Suprapubic skin (tissue), 4 donors: ENCODE measurements around the gene AGR3. TPM values are rescaled to one million over a fixed set of nuclear protein-coding genes. Genes with fewer than 3 reads are reported as not detected.

Experiments used
- DNase-seq, 2 donors: peaks; one replicate each; pipeline ENCODE4 v3.0.0-alpha.2; 2019; ENCODE audit warnings: low spot score in 2 of 2
- H3K27ac ChIP-seq: fragments of 200-600 bp; sonication (generic); one replicate; pipeline ENCODE4 v1.5.1; 2019
- H3K27me3 ChIP-seq: fragments of 200-600 bp; sonication (generic); one replicate; pipeline ENCODE4 v1.5.1; 2019
- H3K36me3 ChIP-seq: fragments of 200-600 bp; sonication (generic); one replicate; pipeline ENCODE4 v1.5.1; 2019
- H3K4me1 ChIP-seq: fragments of 200-600 bp; sonication (generic); one replicate; pipeline ENCODE4 v1.5.1; 2019
- H3K4me3 ChIP-seq: fragments of 200-600 bp; sonication (generic); one replicate; pipeline ENCODE4 v1.5.1; 2019; ENCODE audit warnings: mild to moderate bottlenecking
- H3K9me3 ChIP-seq: fragments of 200-600 bp; sonication (generic); one replicate; pipeline ENCODE4 v1.5.1; 2019
- CTCF ChIP-seq, 2 donors: fragments of 200-600 bp in 1 of 2; fragments of 450-650 bp in 1 of 2; sonication (generic) in 1 of 2; IDR thresholded peaks; one replicate each; pipeline ENCODE4 v1.5.1; 2016 to 2019; ENCODE audit warnings: antibody characterized with exemption in 2 of 2, mild to moderate bottlenecking in 1 of 2, moderate library complexity in 1 of 2
- EP300 ChIP-seq: sonication (generic); formaldehyde crosslinking; IDR thresholded peaks from one replicate; pipeline ENCODE4 v1.6.1; 2017; ENCODE audit warnings: antibody characterized with exemption
- POLR2A ChIP-seq, 2 donors: fragments of 450-650 bp; IDR thresholded peaks; one replicate each; pipeline ENCODE4 v1.6.1; 2017; ENCODE audit warnings: antibody characterized with exemption in 2 of 2, mild to moderate bottlenecking in 2 of 2, moderate library complexity in 2 of 2
- POLR2AphosphoS5 ChIP-seq, 3 donors: sonication (generic); formaldehyde crosslinking; IDR thresholded peaks; one replicate each; pipeline ENCODE4 v1.6.1; 2017; ENCODE audit warnings: antibody characterized with exemption in 3 of 3
- WGBS: methylation state at CpG from one replicate; pipeline ENCODE4 v1.1.5; 2018; 5-methylcytosine and 5-hydroxymethylcytosine counted together
- total RNA-seq, 4 donors: library from RNA; depleted of rRNA; stranded (reverse); fragments of >200 nt; gene quantifications; one replicate each; pipeline ENCODE4 v1.1.0, GENCODE V29; 2016

AGR3 gene
- total RNA-seq, 4 donors from 2014 or later: 3.9 TPM; not detected in 3

- WGBS: 90% methylated on average over 3 of the region's 4 CpGs
Measured at GRCh38 chr7:16912540-16912939, 30.8 kb upstream of the AGR3 start.

GRCh38 chr7:16908561-16908960 is 26.8 kb upstream of the AGR3 start:
- 86% methylated on average over 3 of the region's 3 CpGs for WGBS

More at GRCh38 chr7:16912540-16912939, 30.8 kb upstream of the AGR3 start:
- Histone ChIP-seq H3K4me3 (no peak overlapping the region), H3K4me1 (peaks cover 12% of the 10 kb centered on the region), H3K36me3 (no peaks in the 10 kb centered on the region), H3K27me3 (no peaks in the 10 kb centered on the region), H3K9me3 (no peaks in the 10 kb centered on the region), H3K27ac (no peak overlapping the region)
- no peak for TF ChIP-seq CTCF (IDR thresholded peaks at IDR 0.05)
- no peak for TF ChIP-seq POLR2A (IDR thresholded peaks at IDR 0.05)
- TF ChIP-seq POLR2AphosphoS5 (IDR thresholded peaks at IDR 0.05): no peak
- no peak for TF ChIP-seq EP300
- DNase-seq: no peak

GRCh38 chr7:16905300-16906044 is 23.7 kb upstream of the AGR3 start:
- no peak for DNase-seq
- Histone ChIP-seq H3K36me3 (no peaks in the 10 kb centered on the region), H3K4me1 (no peaks in the 10 kb centered on the region), H3K4me3 (no peak overlapping the region), H3K27ac (no peak overlapping the region), H3K9me3 (no peaks in the 10 kb centered on the region), H3K27me3 (no peaks in the 10 kb centered on the region)
- TF ChIP-seq EP300 (no peak), POLR2A (IDR thresholded peaks at IDR 0.05) (no peak), CTCF (IDR thresholded peaks at IDR 0.05) (no peak), POLR2AphosphoS5 (IDR thresholded peaks at IDR 0.05) (no peak)
- 81% methylated on average over 5 of the region's 5 CpGs for WGBS

More at GRCh38 chr7:16908561-16908960, 26.8 kb upstream of the AGR3 start:
- TF ChIP-seq POLR2AphosphoS5 (IDR thresholded peaks at IDR 0.05): no peak
- no peak overlapping the region for H3K27ac ChIP-seq
- DNase-seq: no peak
- no peaks in the 10 kb centered on the region for H3K4me1 ChIP-seq
- H3K9me3 ChIP-seq: no peaks in the 10 kb centered on the region
- no peaks in the 10 kb centered on the region for H3K27me3 ChIP-seq
- no peak overlapping the region for H3K4me3 ChIP-seq
- no peaks in the 10 kb centered on the region for H3K36me3 ChIP-seq

- Histone ChIP-seq H3K4me3 (no peak overlapping the region), H3K27me3 (no peaks in the 10 kb centered on the region), H3K9me3 (peaks cover 3% of the 10 kb centered on the region), H3K27ac (no peak overlapping the region), H3K4me1 (no peaks in the 10 kb centered on the region), H3K36me3 (no peaks in the 10 kb centered on the region)
- 66% methylated on average over 2 of the region's 2 CpGs for WGBS
- DNase-seq: no peak
- TF ChIP-seq EP300 (no peak), POLR2AphosphoS5 (IDR thresholded peaks at IDR 0.05) (no peak), CTCF (IDR thresholded peaks at IDR 0.05) (no peak), POLR2A (IDR thresholded peaks at IDR 0.05) (no peak)
Measured at GRCh38 chr7:16904076-16904475, 22.3 kb upstream of the AGR3 start.

- Histone ChIP-seq H3K27ac (no peak overlapping the region), H3K4me1 (no peaks in the 10 kb centered on the region), H3K36me3 (no peaks in the 10 kb centered on the region), H3K9me3 (peaks cover 6% of the 10 kb centered on the region), H3K27me3 (no peaks in the 10 kb centered on the region), H3K4me3 (no peak overlapping the region)
- 87% methylated on average over 4 of the region's 4 CpGs for WGBS
- no peak for TF ChIP-seq EP300
- TF ChIP-seq CTCF (IDR thresholded peaks at IDR 0.05): no peak
- no peak for TF ChIP-seq POLR2A (IDR thresholded peaks at IDR 0.05)
- no peak for TF ChIP-seq POLR2AphosphoS5 (IDR thresholded peaks at IDR 0.05)
- DNase-seq: no peak
Measured at GRCh38 chr7:16900209-16900768, 18.5 kb upstream of the AGR3 start.
